PC-3 (cell line): ENCODE measurements around the gene HLA-F. TPM values are rescaled to one million over a fixed set of nuclear protein-coding genes. Genes with fewer than 3 reads are reported as not detected.
A peak's percentile ranks its signal among the peaks of the same experiment; 100 is the strongest.

Source experiments
- ATAC-seq: fragments of 200-7000 bp; cut with Tn5 transposase; 2 replicates; pipeline ENCODE4 v1.9.1; 2020; ENCODE audit warnings: mild to moderate bottlenecking, moderate library complexity
- BruUV-seq: library from RNA; stranded (reverse); fragments of 400-500 nt; replicated peaks from 2 replicates; lab custom pipeline; 2021; lab: Mats Ljungman, UMichigan
- CTCF ChIA-PET: fragments of 300-600 bp; sonication (Branson Sonifier 250); formaldehyde crosslinking; loops from one replicate; lab custom pipeline; 2022; ENCODE audit warnings: antibody characterized with exemption; lab: Charles Lee
- POLR2A ChIA-PET: fragments of 300-600 bp; sonication (Branson Sonifier 250); formaldehyde crosslinking; loops from one replicate; lab custom pipeline; 2022; ENCODE audit warnings: antibody characterized with exemption; ENCODE audit not compliant: unreplicated experiment; lab: Charles Lee
- DNase-seq: peaks from one replicate; pipeline ENCODE4 v3.0.0-alpha.2; 2015
- H2AFZ ChIP-seq: fragments of 300-600 bp; sonication (generic); 2 replicates; pipeline ENCODE4 v1.6.0; 2016; ENCODE audit warnings: antibody characterized with exemption, low read length
- H3F3A ChIP-seq: fragments of 300-600 bp; sonication (generic); one replicate; pipeline ENCODE4 v1.6.0; 2017; ENCODE audit warnings: antibody characterized with exemption, low read length, control low read depth, mild to moderate bottlenecking; ENCODE audit not compliant: unreplicated experiment
- H3K27ac ChIP-seq: fragments of 300-600 bp; sonication (generic); 2 replicates; pipeline ENCODE4 v1.5.1; 2016; ENCODE audit warnings: mild to moderate bottlenecking, low read length
- H3K27me3 ChIP-seq: fragments of 300-600 bp; sonication (generic); 2 replicates; pipeline ENCODE4 v1.6.1; 2016; ENCODE audit warnings: low read length, mixed read lengths
- H3K36me3 ChIP-seq: fragments of 300-600 bp; sonication (generic); 2 replicates; pipeline ENCODE4 v1.6.1; 2016; ENCODE audit warnings: low read depth, mixed run types, low read length, mixed read lengths
- H3K4me1 ChIP-seq: fragments of 300-600 bp; sonication (generic); 2 replicates; pipeline ENCODE4 v1.5.1; 2016; ENCODE audit warnings: low read length; ENCODE audit not compliant: insufficient read depth
- H3K4me2 ChIP-seq: fragments of 300-600 bp; sonication (generic); 2 replicates; pipeline ENCODE4 v1.6.0; 2016; ENCODE audit warnings: low read length
- H3K4me3 ChIP-seq: fragments of 300-600 bp; sonication (generic); 2 replicates; pipeline ENCODE4 v1.5.1; 2016; ENCODE audit warnings: mild to moderate bottlenecking, low read length, mixed read lengths
- H3K79me2 ChIP-seq: fragments of 300-600 bp; sonication (generic); 2 replicates; pipeline ENCODE4 v1.6.1; 2017; ENCODE audit warnings: low read length, mixed read lengths
- H3K9ac ChIP-seq: fragments of 300-600 bp; sonication (generic); 2 replicates; pipeline ENCODE4 v1.6.0; 2016; ENCODE audit warnings: mild to moderate bottlenecking, low read length
- H3K9me2 ChIP-seq: fragments of 300-600 bp; sonication (generic); replicated peaks from 2 replicates; pipeline ENCODE4 v1.6.1; 2016; ENCODE audit warnings: mixed run types, low read length, mixed read lengths
- H3K9me3 ChIP-seq: fragments of 300-600 bp; sonication (generic); 2 replicates; pipeline ENCODE4 v1.6.1; 2016; ENCODE audit warnings: low read length, mixed read lengths
- H4K20me1 ChIP-seq: fragments of 300-600 bp; sonication (generic); 2 replicates; pipeline ENCODE4 v1.6.1; 2016; ENCODE audit warnings: low read length, mixed read lengths
- EZH2 ChIP-seq: fragments of 300-600 bp; sonication (generic); IDR thresholded peaks from one replicate; pipeline ENCODE4 v1.6.1; 2017; ENCODE audit warnings: antibody characterized with exemption, mild to moderate bottlenecking, low read length; ENCODE audit not compliant: unreplicated experiment
- EZH2phosphoT487 ChIP-seq: fragments of 300-600 bp; sonication (generic); IDR thresholded peaks from 2 replicates; pipeline ENCODE4 v1.6.1; 2018; ENCODE audit warnings: mild to moderate bottlenecking, antibody characterized with exemption, low read length, borderline replicate concordance
- intact Hi-C: fragments of 100-400 bp; cut with micrococcal nuclease; formaldehyde crosslinking; loops from 2 replicates; pipeline ENCODE4 v1.9.0; 2023
- total RNA-seq: library from RNA; depleted of rRNA; stranded (reverse); fragments of >200 nt; gene quantifications from 2 replicates; pipeline ENCODE4 v1.2.3, GENCODE V29; 2014
- TF ChIP-seq, protein P1 (sequence below): fragments of 300-600 bp; sonication (generic); conservative IDR thresholded peaks from 2 replicates; pipeline ENCODE4 v1.5.1; 2017; ENCODE audit warnings: antibody characterized with exemption, low read depth, mild to moderate bottlenecking, low read length

Gene HLA-F
- total RNA-seq, 1 experiment from 2014 or later = 16.1 TPM

- no peaks in the 10 kb centered on the region for H4K20me1 ChIP-seq
- no peak overlapping the region for H3K9ac ChIP-seq
- peaks cover 16% of the 10 kb centered on the region for H3K79me2 ChIP-seq
- peak overlapping the region; percentile 98 for H3K4me2 ChIP-seq
- no peaks in the 10 kb centered on the region for H3K9me3 ChIP-seq
- BruUV-seq = no TSS peak
- ChIA-PET POLR2A (no interaction called here), CTCF (interaction anchor here (0.6 kb wide), 1 partner anchor 50 kb away, joined by 10 read pairs; no protein-coding TSS in a partner anchor)
- peaks cover 16% of the 10 kb centered on the region for H3K4me1 ChIP-seq
- H3K27me3 ChIP-seq = no peaks in the 10 kb centered on the region
- H3K36me3 ChIP-seq = no peaks in the 10 kb centered on the region
- peak overlapping the region; percentile 85; the same call in 1 of the 2 replicates for H3K4me3 ChIP-seq
- H3F3A ChIP-seq = no peaks in the 10 kb centered on the region
- no peak overlapping the region for H2AFZ ChIP-seq
- TF ChIP-seq, protein P1, sequence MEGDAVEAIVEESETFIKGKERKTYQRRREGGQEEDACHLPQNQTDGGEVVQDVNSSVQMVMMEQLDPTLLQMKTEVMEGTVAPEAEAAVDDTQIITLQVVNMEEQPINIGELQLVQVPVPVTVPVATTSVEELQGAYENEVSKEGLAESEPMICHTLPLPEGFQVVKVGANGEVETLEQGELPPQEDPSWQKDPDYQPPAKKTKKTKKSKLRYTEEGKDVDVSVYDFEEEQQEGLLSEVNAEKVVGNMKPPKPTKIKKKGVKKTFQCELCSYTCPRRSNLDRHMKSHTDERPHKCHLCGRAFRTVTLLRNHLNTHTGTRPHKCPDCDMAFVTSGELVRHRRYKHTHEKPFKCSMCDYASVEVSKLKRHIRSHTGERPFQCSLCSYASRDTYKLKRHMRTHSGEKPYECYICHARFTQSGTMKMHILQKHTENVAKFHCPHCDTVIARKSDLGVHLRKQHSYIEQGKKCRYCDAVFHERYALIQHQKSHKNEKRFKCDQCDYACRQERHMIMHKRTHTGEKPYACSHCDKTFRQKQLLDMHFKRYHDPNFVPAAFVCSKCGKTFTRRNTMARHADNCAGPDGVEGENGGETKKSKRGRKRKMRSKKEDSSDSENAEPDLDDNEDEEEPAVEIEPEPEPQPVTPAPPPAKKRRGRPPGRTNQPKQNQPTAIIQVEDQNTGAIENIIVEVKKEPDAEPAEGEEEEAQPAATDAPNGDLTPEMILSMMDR = no peak
- no peak for TF ChIP-seq EZH2phosphoT487
- no peak for TF ChIP-seq EZH2
- intact Hi-C loops = no loop called here
- no peaks in the 10 kb centered on the region for H3K9me2 ChIP-seq
- no peak for ATAC-seq
- DNase-seq = no peak
- H3K27ac ChIP-seq = no peak overlapping the region
Measured at GRCh38 chr6:29746846-29747687, 23.8 kb downstream of the HLA-F start.

GRCh38 chr6:29747688-29748250, 24.5 kb downstream of the HLA-F start:
- Histone ChIP-seq H2AFZ (peak overlapping the region; percentile 97), H3K27ac (no peak overlapping the region), H3K79me2 (peaks cover 17% of the 10 kb centered on the region), H3K4me1 (peaks cover 18% of the 10 kb centered on the region), H3K4me3 (peak overlapping the region; percentile 85), H3K9ac (peak overlapping the region; percentile 45), H4K20me1 (no peaks in the 10 kb centered on the region), H3K36me3 (no peaks in the 10 kb centered on the region), H3K9me3 (no peaks in the 10 kb centered on the region), H3K27me3 (no peaks in the 10 kb centered on the region), H3F3A (no peaks in the 10 kb centered on the region), H3K4me2 (peak overlapping the region; percentile 98), H3K9me2 (no peaks in the 10 kb centered on the region)
- no TSS peak for BruUV-seq
- POLR2A ChIA-PET = no interaction called here
- CTCF ChIA-PET = interaction anchor here (1.9 kb wide), 1 partner anchor 10 kb away, joined by 11 read pairs; no protein-coding TSS in a partner anchor
- DNase-seq = no peak
- intact Hi-C loops = no loop called here
- TF ChIP-seq, protein P1 = no peak
- TF ChIP-seq EZH2 (no peak), EZH2phosphoT487 (no peak)
- ATAC-seq = no peak
